Type B pancreatic cell (in vitro differentiated cells): ENCODE data around the gene DPH1. TPM values are rescaled to one million over a fixed set of nuclear protein-coding genes. Genes with fewer than 3 reads are reported as not detected.
A peak's percentile ranks its signal among the peaks of the same experiment; 100 is the strongest.

ENCODE experiments used
- DNase-seq: peaks from one replicate; pipeline ENCODE4 v3.0.0; 2021; ENCODE audit warnings: mixed read lengths; ENCODE audit not compliant: unreplicated experiment; ENCODE audit errors: extremely low spot score
- H3K27ac Mint-ChIP-seq: 2 replicates; pipeline ENCODE4 v1.8.0; 2021; ENCODE audit warnings: mild to moderate bottlenecking, mixed read lengths
- H3K27me3 Mint-ChIP-seq: 2 replicates; pipeline ENCODE4 v1.8.0; 2021; ENCODE audit warnings: mixed read lengths
- H3K36me3 Mint-ChIP-seq: 2 replicates; pipeline ENCODE4 v1.8.0; 2021; ENCODE audit warnings: mixed read lengths
- H3K4me1 Mint-ChIP-seq: one replicate; pipeline ENCODE4 v1.8.0; 2021; ENCODE audit warnings: mixed read lengths; ENCODE audit not compliant: unreplicated experiment
- H3K4me3 Mint-ChIP-seq: 2 replicates; pipeline ENCODE4 v1.8.0; 2021; ENCODE audit warnings: mild to moderate bottlenecking, mixed read lengths
- H3K9me3 Mint-ChIP-seq: 2 replicates; pipeline ENCODE4 v1.8.0; 2021; ENCODE audit warnings: mixed read lengths
- total RNA-seq: library from RNA; stranded (reverse); gene quantifications from 2 replicates; pipeline ENCODE4 v1.2.1, GENCODE V29; 2021; ENCODE audit warnings: low replicate concordance
- TF ChIP-seq, protein P1 (sequence below): fragments of 200-600 bp; sonication (generic); conservative IDR thresholded peaks from 2 replicates; pipeline ENCODE4 v1.5.0; 2021; ENCODE audit warnings: antibody characterized with exemption, mild to moderate bottlenecking

DPH1 gene
- total RNA-seq, 1 donor from 2014 or later, result 57.1 TPM

DNA sequence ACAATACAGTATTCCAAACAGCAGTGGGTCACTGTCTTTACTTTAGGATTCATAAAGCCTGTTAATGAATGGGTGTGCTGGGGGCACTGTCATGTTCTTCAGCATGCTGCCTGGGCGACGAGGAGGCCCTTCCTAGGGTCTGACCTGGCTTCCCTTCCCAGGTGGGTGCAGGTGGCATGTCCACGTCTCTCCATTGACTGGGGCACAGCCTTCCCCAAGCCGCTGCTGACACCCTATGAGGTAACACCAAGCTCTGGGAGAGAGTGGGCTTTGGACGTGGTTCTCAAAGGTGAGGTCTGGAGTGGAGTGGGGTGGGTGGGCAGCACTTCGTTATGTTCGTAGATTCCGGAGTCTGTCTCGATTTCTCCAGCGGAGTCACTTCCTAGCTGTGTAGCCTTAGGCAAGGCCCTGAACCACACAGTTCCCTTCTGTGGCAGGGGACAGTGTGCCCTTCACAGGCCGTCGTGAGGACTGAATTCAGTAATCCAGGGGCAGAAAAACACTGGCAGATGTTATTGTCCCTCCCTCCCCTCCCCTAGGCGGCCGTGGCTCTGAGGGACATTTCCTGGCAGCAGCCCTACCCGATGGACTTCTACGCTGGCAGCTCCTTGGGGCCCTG lies 11.1 kb downstream of the DPH1 start:
- no peak for DNase-seq
- Mint-ChIP-seq H3K4me3 (peak overlapping the region; percentile 95), H3K4me1 (peaks cover 13% of the 10 kb centered on the region), H3K27ac (peak overlapping the region; percentile 76), H3K9me3 (no peaks in the 10 kb centered on the region), H3K36me3 (peaks cover 12% of the 10 kb centered on the region), H3K27me3 (no peaks in the 10 kb centered on the region)
- TF ChIP-seq, protein P1, sequence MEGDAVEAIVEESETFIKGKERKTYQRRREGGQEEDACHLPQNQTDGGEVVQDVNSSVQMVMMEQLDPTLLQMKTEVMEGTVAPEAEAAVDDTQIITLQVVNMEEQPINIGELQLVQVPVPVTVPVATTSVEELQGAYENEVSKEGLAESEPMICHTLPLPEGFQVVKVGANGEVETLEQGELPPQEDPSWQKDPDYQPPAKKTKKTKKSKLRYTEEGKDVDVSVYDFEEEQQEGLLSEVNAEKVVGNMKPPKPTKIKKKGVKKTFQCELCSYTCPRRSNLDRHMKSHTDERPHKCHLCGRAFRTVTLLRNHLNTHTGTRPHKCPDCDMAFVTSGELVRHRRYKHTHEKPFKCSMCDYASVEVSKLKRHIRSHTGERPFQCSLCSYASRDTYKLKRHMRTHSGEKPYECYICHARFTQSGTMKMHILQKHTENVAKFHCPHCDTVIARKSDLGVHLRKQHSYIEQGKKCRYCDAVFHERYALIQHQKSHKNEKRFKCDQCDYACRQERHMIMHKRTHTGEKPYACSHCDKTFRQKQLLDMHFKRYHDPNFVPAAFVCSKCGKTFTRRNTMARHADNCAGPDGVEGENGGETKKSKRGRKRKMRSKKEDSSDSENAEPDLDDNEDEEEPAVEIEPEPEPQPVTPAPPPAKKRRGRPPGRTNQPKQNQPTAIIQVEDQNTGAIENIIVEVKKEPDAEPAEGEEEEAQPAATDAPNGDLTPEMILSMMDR, result no peak

DNA sequence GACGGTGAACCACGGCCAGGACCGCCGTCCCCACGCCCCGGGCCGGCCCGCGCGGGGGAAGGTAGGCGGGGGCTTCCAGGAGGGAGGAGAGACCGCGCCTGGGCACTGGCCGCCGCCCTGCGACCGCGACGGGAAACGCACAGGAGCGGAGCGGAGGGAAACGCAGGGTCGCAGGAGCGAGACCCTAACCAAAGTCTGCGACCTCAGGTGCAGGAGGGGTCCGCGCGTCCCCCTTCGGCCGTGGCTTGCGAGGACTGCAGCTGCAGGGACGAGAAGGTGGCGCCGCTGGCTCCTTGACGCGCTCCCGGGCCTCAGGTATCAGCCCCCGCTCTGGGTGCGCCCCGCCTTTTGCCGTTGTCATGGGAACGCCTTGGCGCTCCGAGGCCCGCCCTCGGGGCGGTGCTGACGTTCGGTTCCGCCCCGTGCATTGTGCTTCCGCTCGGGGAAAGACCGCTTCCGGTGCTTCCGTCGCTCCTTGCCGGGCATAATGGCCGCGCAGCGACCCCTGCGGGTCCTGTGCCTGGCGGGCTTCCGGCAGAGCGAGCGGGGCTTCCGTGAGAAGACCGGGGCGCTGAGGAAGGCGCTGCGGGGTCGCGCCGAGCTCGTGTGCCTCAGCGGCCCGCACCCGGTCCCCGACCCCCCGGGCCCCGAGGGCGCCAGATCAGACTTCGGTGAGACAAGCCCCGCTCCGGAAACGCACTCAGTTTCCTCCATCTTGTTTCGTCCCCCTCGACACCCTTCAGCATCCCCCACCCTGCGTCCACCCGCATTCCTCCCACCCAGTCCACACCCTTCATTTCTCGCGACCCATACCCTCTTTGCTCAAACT lies 11.8 kb downstream of the DPH1 start, which contains the start of gene OVCA2:
TSS of gene OVCA2 (plus strand) at position 462 of the 829 bp plus-strand sequence. CDS start at position 488, 26 bp downstream.
- TF ChIP-seq, protein P1, result peak; percentile 61
- Mint-ChIP-seq H3K4me3 (peak within 1 kb of the TSS; percentile 95), H3K4me1 (peaks cover 13% of the 10 kb centered on the region), H3K27me3 (no peaks in the 10 kb centered on the region), H3K27ac (peak within 1 kb of the TSS; percentile 90), H3K9me3 (no peaks in the 10 kb centered on the region), H3K36me3 (peaks cover 12% of the 10 kb centered on the region)
- DNase-seq, result peak; percentile 98

DNA sequence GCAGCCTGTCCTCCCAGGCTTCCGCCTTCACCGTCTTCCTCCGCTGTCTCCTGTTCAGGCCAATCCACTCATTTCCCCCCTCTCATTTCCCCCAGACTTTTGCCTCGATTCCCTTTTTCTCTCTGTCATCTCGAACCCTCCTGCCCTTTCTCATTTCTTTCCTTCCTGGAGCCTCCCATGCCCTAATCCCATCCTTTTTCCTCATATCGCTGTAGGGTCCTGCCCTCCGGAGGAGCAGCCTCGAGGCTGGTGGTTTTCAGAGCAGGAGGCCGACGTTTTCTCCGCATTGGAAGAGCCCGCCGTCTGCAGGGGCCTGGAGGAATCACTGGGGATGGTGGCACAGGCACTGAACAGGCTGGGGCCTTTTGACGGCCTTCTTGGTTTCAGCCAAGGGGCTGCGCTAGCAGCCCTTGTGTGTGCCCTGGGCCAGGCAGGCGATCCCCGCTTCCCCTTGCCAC lies 12.5 kb downstream of the DPH1 start:
- Mint-ChIP-seq H3K27ac (peak overlapping the region; percentile 90), H3K4me3 (peak overlapping the region; percentile 95), H3K36me3 (peaks cover 12% of the 10 kb centered on the region), H3K9me3 (no peaks in the 10 kb centered on the region), H3K4me1 (peaks cover 13% of the 10 kb centered on the region), H3K27me3 (no peaks in the 10 kb centered on the region)
- no peak for DNase-seq
- TF ChIP-seq, protein P1, result peak; percentile 40

GRCh38 chr17:2042933-2043332 lies 13.0 kb downstream of the DPH1 start:
- Mint-ChIP-seq H3K27ac (peak overlapping the region; percentile 90), H3K27me3 (peaks cover under 1% of the 10 kb centered on the region), H3K36me3 (peaks cover 8% of the 10 kb centered on the region), H3K4me1 (peaks cover 13% of the 10 kb centered on the region), H3K9me3 (no peaks in the 10 kb centered on the region), H3K4me3 (peak overlapping the region; percentile 95)
- DNase-seq, result no peak
- TF ChIP-seq, protein P1, result no peak

- peaks cover 7% of the 10 kb centered on the region for H3K27me3 Mint-ChIP-seq
- peaks cover 13% of the 10 kb centered on the region for H3K4me1 Mint-ChIP-seq
- H3K4me3 Mint-ChIP-seq, result peak overlapping the region; percentile 95
- DNase-seq, result no peak
- H3K27ac Mint-ChIP-seq, result peak overlapping the region; percentile 90
- peaks cover 8% of the 10 kb centered on the region for H3K36me3 Mint-ChIP-seq
- no peaks in the 10 kb centered on the region for H3K9me3 Mint-ChIP-seq
- TF ChIP-seq, protein P1, result no peak
Observed at GRCh38 chr17:2043785-2044184, 13.8 kb downstream of the DPH1 start.
